ENCODE results near the gene TIGD4. TPM values are rescaled to one million over a fixed set of nuclear protein-coding genes. Genes with fewer than 3 reads are reported as not detected.

TIGD4 gene
- total and polyA plus RNA-seq, 7 donors, result 0.03 to 0.56 (median 0.12) TPM; not detected in 1

- no peak for TF ChIP-seq CTCF (IDR thresholded peaks at IDR 0.05)
- ATAC-seq, result no peak
- H3K4me3 ChIP-seq, result no peak overlapping the region
- no peaks in the 10 kb centered on the region for H3K27me3 ChIP-seq (ENCODE audit: insufficient read depth in 3 of 3, low read length in 2 of 3)
- H3K4me1 ChIP-seq, result peaks cover 23% of the 10 kb centered on the region
- H3K36me3 ChIP-seq (ENCODE audit: insufficient read depth in 1 of 2, low read depth in 1 of 2), result no peaks in the 10 kb centered on the region
- WGBS, 3 donors, result 60 to 64% (median 61%) methylated on average over 3 of the region's 3 CpGs
- H3K27ac ChIP-seq, result no peak overlapping the region
- no peaks in the 10 kb centered on the region for H3K9me3 ChIP-seq
- intact Hi-C loops (cut with DNase I), result no loop called here
- DNase-seq, result no peak
These were observed 6.4 kb upstream of the TIGD4 start for GRCh38 chr4:152785639-152786615.

- peaks cover 24% of the 10 kb centered on the region for H3K4me1 ChIP-seq
- H3K27me3 ChIP-seq (ENCODE audit: insufficient read depth in 3 of 3, low read length in 2 of 3), result no peaks in the 10 kb centered on the region
- WGBS, 3 donors, result 70 to 79% (median 75%) methylated on average over 4 of the region's 4 CpGs
- H3K36me3 ChIP-seq (ENCODE audit: insufficient read depth in 1 of 2, low read depth in 1 of 2), result no peaks in the 10 kb centered on the region
- intact Hi-C loops (cut with DNase I), result loop anchor here in 1 of 2 donors (5.0 kb wide), 1 partner anchor 1687 kb away; the partner anchor contains the start of gene RPS3A
- H3K9me3 ChIP-seq, result no peaks in the 10 kb centered on the region
- no peak overlapping the region for H3K27ac ChIP-seq
- ATAC-seq (no peak), DNase-seq (no peak)
- TF ChIP-seq CTCF (IDR thresholded peaks at IDR 0.05), result no peak
- no peak overlapping the region for H3K4me3 ChIP-seq
These were observed 5.2 kb upstream of the TIGD4 start for GRCh38 chr4:152784490-152785350.

GRCh38 chr4:152780267-152780778 is 793 bp upstream of the TIGD4 start:
- peak overlapping the region; percentile 91 for H3K27ac ChIP-seq
- no peaks in the 10 kb centered on the region for H3K9me3 ChIP-seq
- H3K27me3 ChIP-seq (ENCODE audit: insufficient read depth in 3 of 3, low read length in 2 of 3), result no peaks in the 10 kb centered on the region
- H3K36me3 ChIP-seq (ENCODE audit: insufficient read depth in 1 of 2, low read depth in 1 of 2), result no peaks in the 10 kb centered on the region
- ATAC-seq (peak; percentile 25 to 48 (median 38)), DNase-seq (no peak)
- no peak for TF ChIP-seq CTCF (IDR thresholded peaks at IDR 0.05)
- peaks cover 19% of the 10 kb centered on the region for H3K4me1 ChIP-seq
- WGBS, 3 donors, result 1% methylated on average over 14 of the region's 14 CpGs
- intact Hi-C loops (cut with DNase I), result loop anchor here in 1 of 2 donors (5.0 kb wide), 1 partner anchor 1683 kb away; the partner anchor contains the start of gene RPS3A
- H3K4me3 ChIP-seq, result peak overlapping the region; percentile 84

- 1% methylated on average over 25 to 30 of the region's 30 CpGs for WGBS, 3 donors
- intact Hi-C loops (cut with DNase I), result no loop called here
These were observed 646 bp downstream of the TIGD4 start for GRCh38 chr4:152778656-152779512.

More at GRCh38 chr4:152778656-152779512, 646 bp downstream of the TIGD4 start:
- H3K9me3 ChIP-seq, result no peaks in the 10 kb centered on the region
- H3K27ac ChIP-seq, result peak overlapping the region; percentile 91
- peaks cover 14% of the 10 kb centered on the region for H3K4me1 ChIP-seq
- H3K27me3 ChIP-seq (ENCODE audit: insufficient read depth in 3 of 3, low read length in 2 of 3), result no peaks in the 10 kb centered on the region
- H3K4me3 ChIP-seq, result peak overlapping the region; percentile 84
- DNase-seq, result no peak
- TF ChIP-seq CTCF (IDR thresholded peaks at IDR 0.05), result no peak
- peak in 1 of 4 donors; percentile 47 for ATAC-seq
- no peaks in the 10 kb centered on the region for H3K36me3 ChIP-seq (ENCODE audit: insufficient read depth in 1 of 2, low read depth in 1 of 2)

All from psoas muscle (tissue), 8 donors.